ENCODE results near the gene EHBP1L1. TPM values are rescaled to one million over a fixed set of nuclear protein-coding genes. Genes with fewer than 3 reads are reported as not detected.

EHBP1L1 gene
- total and polyA plus RNA-seq, 2 of the 8 experiments (the other 6 are each of a cell fraction or from before 2014, with no cell fraction given), result 4.3 to 6.6 TPM

- TF ChIP-seq CHD7 (IDR thresholded peaks at IDR 0.05; ENCODE audit: insufficient replicate concordance, low read length) (no peak), TEAD4 (IDR thresholded peaks at IDR 0.05; ENCODE audit: low read depth, low read length) (no peak), POLR2AphosphoS5 (IDR thresholded peaks at IDR 0.05; ENCODE audit: low read depth, low read length) (no peak), JUN (IDR thresholded peaks at IDR 0.05; ENCODE audit: low read depth, low read length) (no peak), EZH2 (IDR thresholded peaks at IDR 0.05; ENCODE audit: low read depth, low read length, severe bottlenecking) (peak; percentile 58), SUZ12 (IDR thresholded peaks at IDR 0.05; ENCODE audit: low read length) (peak; percentile 54; the same call in 1 of the 2 replicates), RBBP5 (IDR thresholded peaks at IDR 0.05; ENCODE audit: borderline replicate concordance, low read depth, low read length) (no peak)
Measured at GRCh38 chr11:65575568-65576231, at the start of gene EHBP1L1 (continued).
